Measurements from ENCODE around the gene DCDC1.
A peak's percentile ranks its signal among the peaks of the same experiment; 100 is the strongest.

Gene DCDC1

DNA sequence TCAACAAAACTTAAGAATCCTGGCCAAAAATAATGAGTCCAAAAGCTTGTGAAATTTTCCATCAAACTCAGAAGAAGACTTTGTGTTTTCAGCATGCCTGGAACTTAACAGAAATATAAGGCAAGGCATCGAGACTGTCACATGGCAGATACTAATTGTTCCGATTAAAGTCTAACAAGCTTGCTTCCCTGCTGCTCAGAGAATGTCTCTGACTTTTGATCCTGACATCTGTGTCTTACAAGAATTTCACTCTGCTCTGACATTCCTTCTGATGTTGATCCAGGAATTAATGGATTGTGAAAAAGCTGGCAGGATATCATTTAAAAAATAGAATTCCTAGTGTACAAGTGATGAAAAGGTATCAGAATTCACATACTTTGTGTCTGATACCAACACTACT is 170.2 kb downstream of the DCDC1 start:
- no peak for FAIRE-seq

DNA sequence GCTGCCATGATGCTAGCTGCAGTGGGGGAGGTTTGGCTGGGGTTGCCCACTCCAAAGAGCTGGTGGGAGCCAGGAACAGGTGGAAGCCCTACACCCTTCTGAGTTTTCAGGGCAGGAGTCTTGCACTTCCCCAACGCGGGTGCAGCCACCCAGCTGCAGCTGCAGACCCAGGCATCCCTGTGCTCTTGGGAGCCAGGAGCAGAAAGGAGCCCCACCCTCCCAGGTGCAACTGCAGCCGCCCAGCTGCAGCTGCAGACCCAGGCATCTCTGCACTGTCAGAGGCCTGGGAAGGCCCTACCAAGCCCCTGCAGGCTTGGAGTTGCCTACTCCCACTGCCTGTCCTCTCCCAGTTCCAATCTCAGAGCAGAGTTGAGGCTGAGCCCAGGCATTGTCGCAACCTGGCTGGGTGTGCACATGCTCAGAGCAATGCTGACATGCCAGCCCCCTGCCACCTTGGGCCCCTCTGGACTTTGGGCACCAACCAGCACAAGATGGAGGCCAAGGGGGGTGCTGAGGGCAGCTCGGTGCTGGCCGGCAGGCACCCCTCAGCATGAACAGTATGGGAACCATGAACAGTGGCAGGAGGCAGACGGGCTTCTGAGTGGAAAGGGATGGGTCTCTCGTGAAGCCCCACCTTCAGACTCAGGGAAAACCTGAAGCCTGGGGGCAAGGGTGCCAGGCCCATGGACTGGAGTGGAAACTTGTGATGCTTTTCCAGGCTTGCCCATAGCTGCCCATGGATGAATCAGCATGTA is 195.4 kb downstream of the DCDC1 start:
- no peak for FAIRE-seq

DNA sequence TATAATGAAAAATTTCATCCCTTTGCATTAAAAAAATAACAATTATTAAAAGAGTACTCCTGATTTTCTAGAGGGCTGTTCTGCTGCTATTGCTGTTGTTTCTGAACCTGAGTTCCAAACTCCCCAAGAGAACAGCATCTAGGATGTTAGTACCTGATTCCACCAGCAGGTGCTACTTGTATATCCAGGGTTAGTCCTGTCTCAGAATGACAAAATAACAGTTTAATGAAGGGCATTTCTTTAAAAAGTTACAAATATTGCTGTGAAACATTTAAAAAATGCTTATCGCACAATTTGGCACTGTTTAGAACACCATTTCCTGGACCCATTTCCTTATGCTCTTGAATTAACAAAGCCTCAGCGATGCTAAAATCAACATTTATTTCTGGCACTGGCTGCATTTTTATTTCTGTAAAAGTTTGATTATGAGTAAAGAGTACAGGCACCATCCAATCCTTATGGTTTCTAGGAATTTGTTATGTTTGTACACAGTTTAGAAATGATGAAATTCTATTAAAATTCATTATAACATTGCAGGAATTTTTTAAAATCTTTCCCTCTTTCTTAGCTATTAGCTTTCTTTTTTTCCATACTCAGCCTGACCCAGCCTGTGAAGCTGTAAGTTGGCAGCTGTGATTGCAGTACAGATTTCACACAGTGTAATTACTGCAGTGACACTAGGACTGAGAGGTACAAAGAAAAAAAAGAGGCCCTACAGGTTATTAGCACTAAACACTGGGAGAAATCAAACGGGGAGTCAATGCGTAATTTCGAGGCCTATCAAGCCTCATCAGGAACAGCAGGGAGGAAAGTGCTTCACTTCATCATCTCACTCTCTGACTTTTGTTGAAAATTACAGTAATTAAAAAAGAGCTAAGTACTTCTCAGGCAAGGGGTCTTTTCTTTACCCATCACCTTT is 208.8 kb downstream of the DCDC1 start:
- no peak for FAIRE-seq

GRCh38 chr11:31150841-31151240 is 218.7 kb downstream of the DCDC1 start:
- no peak for FAIRE-seq

DNA sequence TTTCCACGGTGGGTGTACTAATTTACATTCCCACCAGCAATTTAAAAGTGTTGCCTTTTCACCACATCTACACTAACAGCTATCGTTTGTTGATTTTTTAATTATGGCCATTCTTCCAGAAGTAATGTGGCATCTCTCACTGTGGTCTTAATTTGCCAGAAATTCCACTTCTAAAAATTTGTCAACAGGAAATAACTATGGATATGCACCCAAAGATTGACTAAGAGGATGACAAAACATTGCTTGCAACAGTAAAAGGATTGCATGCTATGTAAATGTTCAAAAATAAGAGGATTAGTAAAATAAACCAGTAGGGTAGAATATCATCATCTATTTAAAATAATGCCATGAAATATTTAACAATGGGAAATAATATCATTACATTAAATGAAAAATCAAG is 219.5 kb downstream of the DCDC1 start:
- no peak for FAIRE-seq

- FAIRE-seq: no peak
Observed at GRCh38 chr11:31141789-31142188, 227.8 kb downstream of the DCDC1 start.

GRCh38 chr11:31139479-31139878 is 230.1 kb downstream of the DCDC1 start:
- no peak for FAIRE-seq

DNA sequence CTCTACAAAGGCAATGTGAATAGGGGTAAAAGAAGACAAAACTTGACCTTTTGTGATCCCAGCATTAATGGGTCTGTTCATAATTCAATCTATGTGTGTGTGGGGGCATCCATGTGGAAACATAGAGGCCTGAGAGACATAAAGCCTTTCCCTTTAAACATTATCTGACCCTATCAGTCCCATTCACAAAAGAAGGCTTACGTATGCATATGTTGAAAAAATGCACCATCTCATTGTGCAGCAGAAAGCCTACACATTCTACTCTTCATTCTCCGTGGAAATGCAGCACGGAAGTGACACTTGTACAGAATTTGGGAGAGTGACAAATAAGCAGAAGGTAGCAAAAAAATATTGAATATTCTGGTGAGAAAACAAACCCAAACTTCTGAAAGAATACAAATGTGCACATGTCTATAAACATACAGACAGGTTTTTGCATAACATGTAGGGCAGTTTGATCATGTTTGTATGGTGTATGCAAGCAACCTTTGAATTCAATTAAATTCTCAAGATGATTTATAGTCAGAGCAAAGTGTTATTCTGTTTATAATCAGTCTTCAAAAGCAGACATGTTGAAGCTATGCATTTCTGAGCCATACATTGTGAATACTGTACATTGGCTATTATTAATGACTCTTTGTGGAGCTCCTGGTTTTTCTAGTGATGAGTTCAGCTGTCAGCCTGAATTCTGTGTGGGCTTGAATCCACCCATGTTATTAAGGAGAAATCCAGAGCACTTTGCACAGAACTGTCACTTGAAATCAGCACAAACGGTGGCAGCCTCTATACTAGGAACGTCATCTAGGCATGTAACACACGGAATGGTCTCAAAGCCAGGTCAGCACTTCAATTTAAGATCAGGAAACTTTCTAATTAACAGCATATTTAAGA is 236.8 kb downstream of the DCDC1 start:
- no peak for FAIRE-seq

DNA sequence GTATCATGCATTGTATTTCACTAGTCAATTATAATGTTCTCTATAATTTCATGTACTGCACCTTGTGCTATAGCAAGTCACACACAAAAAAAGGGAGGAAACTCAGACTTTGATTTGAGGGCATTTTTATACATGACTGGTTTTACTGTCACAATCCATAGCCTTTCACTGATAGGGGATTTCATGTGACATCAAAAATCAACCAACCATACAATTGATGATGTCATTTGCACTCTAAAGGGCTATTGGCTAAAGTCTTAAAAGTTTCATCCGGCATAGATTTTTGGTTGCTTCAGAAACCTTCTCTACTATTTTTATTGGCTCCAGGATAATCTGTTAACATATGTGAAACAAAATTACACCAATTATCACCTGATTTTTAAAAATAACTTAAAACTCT is 237.8 kb downstream of the DCDC1 start:
- no peak for FAIRE-seq

DNA sequence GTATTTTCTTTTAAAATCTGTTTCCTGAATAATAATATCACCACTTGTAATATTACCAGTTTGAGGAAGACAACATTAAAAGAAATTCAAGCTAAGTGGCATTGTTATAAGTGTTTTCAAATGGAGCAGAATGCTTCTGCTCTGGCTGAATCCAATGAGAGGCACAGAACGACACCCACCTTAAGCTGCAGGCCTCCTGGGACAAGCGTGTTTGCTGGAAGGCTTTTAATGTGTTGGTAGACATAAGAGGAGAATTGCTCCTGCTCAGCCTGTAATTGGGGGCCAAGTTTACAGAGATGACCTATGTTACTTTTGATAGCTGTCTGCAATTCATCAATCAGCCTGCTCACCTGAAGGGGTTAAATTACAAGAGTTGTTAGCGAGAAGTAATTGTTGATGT is 242.2 kb downstream of the DCDC1 start:
- FAIRE-seq: no peak

GRCh38 chr11:31120428-31120827 is 249.1 kb downstream of the DCDC1 start:
- no peak for FAIRE-seq

- no peak for FAIRE-seq
Observed at GRCh38 chr11:31118566-31118965, 251.0 kb downstream of the DCDC1 start.

GRCh38 chr11:31117038-31117437 is 252.5 kb downstream of the DCDC1 start:
- no peak for FAIRE-seq

GRCh38 chr11:31114442-31114841 is 255.1 kb downstream of the DCDC1 start:
- FAIRE-seq: no peak

DNA sequence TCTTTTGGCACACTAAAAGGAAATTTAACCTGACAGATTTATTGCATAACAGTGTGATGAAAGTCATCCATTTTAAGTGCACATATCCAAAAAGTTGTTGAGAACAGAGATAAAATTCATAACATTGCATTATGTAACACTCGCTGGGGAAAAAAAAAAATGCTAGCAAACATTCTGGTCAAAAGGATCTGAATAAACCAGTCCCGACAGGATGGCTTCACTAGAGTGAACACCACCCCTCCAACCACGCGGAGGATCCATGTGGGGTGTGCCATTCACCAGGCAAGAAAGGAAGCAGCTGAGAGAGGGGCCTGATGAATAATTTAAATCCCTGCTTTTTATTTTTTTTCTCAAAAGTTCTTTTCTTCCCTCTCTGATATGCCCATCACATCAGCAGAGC is 258.7 kb downstream of the DCDC1 start:
- FAIRE-seq: no peak

DNA sequence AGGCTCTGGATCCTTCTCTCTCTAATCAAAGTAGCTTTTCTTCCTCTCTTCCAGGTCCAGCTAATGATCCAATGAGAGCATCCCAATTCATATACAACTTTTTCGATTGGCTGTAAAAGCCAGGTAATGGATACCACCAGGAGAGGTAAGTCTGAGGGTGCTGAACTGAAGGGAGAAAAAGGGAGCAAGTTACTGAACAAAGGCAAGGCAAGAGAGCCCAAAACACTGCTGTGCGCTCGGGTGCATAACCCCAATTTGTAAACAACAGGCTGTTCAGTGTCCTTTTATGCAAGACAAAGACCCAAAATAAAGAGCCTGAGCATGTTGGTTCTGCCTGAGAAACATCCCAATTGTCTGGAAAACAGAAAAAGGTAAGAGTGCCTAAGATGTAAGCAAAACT is 260.1 kb downstream of the DCDC1 start:
- no peak for FAIRE-seq

DNA sequence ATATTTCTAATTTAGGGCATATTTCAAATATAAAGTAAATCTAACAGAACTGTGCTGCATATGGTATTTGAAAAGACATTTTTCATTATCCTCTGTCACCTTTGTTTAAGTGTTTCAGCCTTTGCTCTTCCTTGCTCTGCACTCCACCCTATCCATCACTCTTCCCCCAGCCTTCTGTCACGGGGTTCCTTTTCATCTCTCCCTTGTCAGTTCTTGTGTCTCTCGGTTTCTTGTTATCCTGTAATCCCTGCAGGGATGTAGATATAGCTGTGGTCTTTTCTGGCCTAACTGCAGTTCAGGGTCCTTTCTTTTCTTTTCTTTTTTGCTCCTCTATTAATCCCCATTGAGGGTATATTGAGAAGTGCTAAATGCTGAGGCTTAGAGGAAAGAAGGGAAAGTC is 261.9 kb downstream of the DCDC1 start:
- FAIRE-seq: no peak

DNA sequence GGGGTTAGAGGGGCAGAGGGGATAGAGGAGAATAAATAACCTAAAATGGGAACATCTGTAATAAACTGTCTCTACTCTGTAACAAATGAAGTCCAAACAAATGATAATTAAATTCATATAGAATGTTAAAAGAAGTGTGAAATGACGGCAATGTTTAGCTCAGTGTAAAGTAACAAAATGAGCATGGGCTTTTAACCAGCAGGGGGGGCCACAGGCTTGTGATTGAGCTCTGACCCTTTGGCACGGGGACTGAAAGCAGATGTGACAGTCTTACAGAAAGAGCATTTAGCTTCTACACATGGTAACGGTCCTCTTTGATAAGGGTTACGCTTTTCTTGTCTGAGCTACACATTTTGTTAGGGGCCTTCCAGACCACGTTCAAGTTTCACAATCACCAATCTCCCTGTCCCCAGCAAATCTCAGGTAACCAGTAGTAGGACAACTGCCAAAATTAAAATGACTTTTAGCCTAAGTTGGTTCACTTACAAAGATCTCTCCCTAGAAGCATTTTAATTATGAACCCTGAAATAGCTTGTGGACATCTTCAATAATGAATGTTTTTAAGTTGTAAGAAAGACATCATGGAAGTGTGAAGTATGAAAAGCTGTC is 262.5 kb downstream of the DCDC1 start:
- peak; percentile 27 for FAIRE-seq

- no peak for FAIRE-seq
Observed at GRCh38 chr11:31106326-31106725, 263.2 kb downstream of the DCDC1 start.

GRCh38 chr11:31102875-31103274 is 266.7 kb downstream of the DCDC1 start:
- no peak for FAIRE-seq

- FAIRE-seq: no peak
Observed at GRCh38 chr11:31102316-31102715, 267.2 kb downstream of the DCDC1 start.

GRCh38 chr11:31096191-31096805 is 273.2 kb downstream of the DCDC1 start:
- FAIRE-seq: no peak
